UCSD-AML1 (cell line): ENCODE measurements around the gene CRTAC1.
"Not testable (repeated sequence)": the region's sequence is repeated elsewhere in the genome, so short reads cannot be mapped to it uniquely, and the experiment has no call there.

ENCODE experiments used
- DNase-seq: peaks from one replicate; lab custom pipeline; 2025; ENCODE audit not compliant: unreplicated experiment; lab: John Stamatoyannopoulos, UW

CRTAC1 gene

GRCh38 chr10:97843972-97844371 is 186.4 kb downstream of the CRTAC1 start:
- DNase-seq: not testable (repeated sequence)

GRCh38 chr10:97843281-97843671 is 187.1 kb downstream of the CRTAC1 start:
- DNase-seq: no peak

GRCh38 chr10:97842656-97843280 is 187.7 kb downstream of the CRTAC1 start:
- DNase-seq: no peak

- not testable (repeated sequence) for DNase-seq
These were observed 188.3 kb downstream of the CRTAC1 start for GRCh38 chr10:97842114-97842513.

GRCh38 chr10:97841166-97841565 is 189.3 kb downstream of the CRTAC1 start:
- DNase-seq: not testable (repeated sequence)

- no peak for DNase-seq
These were observed 192.3 kb downstream of the CRTAC1 start for GRCh38 chr10:97838091-97838490.

GRCh38 chr10:97836446-97836845 is 194.0 kb downstream of the CRTAC1 start:
- no peak for DNase-seq

GRCh38 chr10:97831259-97831658 is 199.2 kb downstream of the CRTAC1 start:
- no peak for DNase-seq

- DNase-seq: no peak
These were observed 200.4 kb downstream of the CRTAC1 start for GRCh38 chr10:97830064-97830463.

GRCh38 chr10:97828721-97829120 is 201.7 kb downstream of the CRTAC1 start:
- no peak for DNase-seq

GRCh38 chr10:97827702-97828291 is 202.6 kb downstream of the CRTAC1 start:
- DNase-seq: no peak

- DNase-seq: no peak
These were observed 203.5 kb downstream of the CRTAC1 start for GRCh38 chr10:97826892-97827291.

GRCh38 chr10:97825020-97825760 is 205.2 kb downstream of the CRTAC1 start:
- no peak for DNase-seq

- DNase-seq: no peak
These were observed 206.7 kb downstream of the CRTAC1 start for GRCh38 chr10:97823734-97824133.

- DNase-seq: no peak
These were observed 208.1 kb downstream of the CRTAC1 start for GRCh38 chr10:97822261-97822687.

- DNase-seq: no peak
These were observed 208.9 kb downstream of the CRTAC1 start for GRCh38 chr10:97821308-97822038.

GRCh38 chr10:97820096-97820704 is 210.2 kb downstream of the CRTAC1 start:
- DNase-seq: no peak

GRCh38 chr10:97818572-97818971 is 211.8 kb downstream of the CRTAC1 start:
- DNase-seq: no peak

- DNase-seq: no peak
These were observed 213.8 kb downstream of the CRTAC1 start for GRCh38 chr10:97816609-97817008.
